GM23338 (cell line): ENCODE results near the gene HOXD8. TPM values are rescaled to one million over a fixed set of nuclear protein-coding genes. Genes with fewer than 3 reads are reported as not detected.

Experiments
- ATAC-seq: fragments of 200-7000 bp; cut with Tn5 transposase; 3 replicates; pipeline ENCODE4 v1.9.1; 2020
- DNase-seq: peaks from one replicate; pipeline ENCODE4 v3.0.0-alpha.2; 2015; ENCODE audit warnings: low spot score
- H2AFZ ChIP-seq: fragments of 200-600 bp; sonication (generic); 2 replicates; pipeline ENCODE4 v1.8.0; 2016; ENCODE audit warnings: antibody characterized with exemption, mild to moderate bottlenecking, moderate library complexity
- H3F3A ChIP-seq: fragments of 200-600 bp; sonication (generic); replicated peaks from 2 replicates; pipeline ENCODE4 v1.8.0; 2017; ENCODE audit warnings: antibody characterized with exemption, mixed run types, low read depth
- H3K27ac ChIP-seq: fragments of 200-600 bp; sonication (generic); 2 replicates; pipeline ENCODE4 v1.6.1; 2016; ENCODE audit warnings: low read depth
- H3K27me3 ChIP-seq: fragments of 200-600 bp; sonication (generic); 2 replicates; pipeline ENCODE4 v1.8.0; 2016; ENCODE audit warnings: mild to moderate bottlenecking, mixed run types, moderate library complexity; ENCODE audit not compliant: insufficient read depth
- H3K36me3 ChIP-seq: fragments of 200-600 bp; sonication (generic); 2 replicates; pipeline ENCODE4 v1.8.0; 2016; ENCODE audit warnings: mild to moderate bottlenecking; ENCODE audit not compliant: insufficient read depth
- H3K4me1 ChIP-seq: fragments of 200-600 bp; sonication (generic); 2 replicates; pipeline ENCODE4 v1.8.0; 2016; ENCODE audit warnings: mild to moderate bottlenecking, moderate library complexity; ENCODE audit not compliant: insufficient read depth
- H3K4me2 ChIP-seq: fragments of 200-600 bp; sonication (generic); 2 replicates; pipeline ENCODE4 v1.7.1; 2017; ENCODE audit warnings: mixed run types
- H3K4me3 ChIP-seq: fragments of 200-600 bp; sonication (generic); 2 replicates; pipeline ENCODE4 v1.6.1; 2016; ENCODE audit warnings: mixed run types
- H3K79me2 ChIP-seq: fragments of 200-600 bp; sonication (generic); replicated peaks from 2 replicates; pipeline ENCODE4 v1.8.0; 2017; ENCODE audit warnings: mild to moderate bottlenecking; ENCODE audit not compliant: insufficient read depth
- H3K9me2 ChIP-seq: fragments of 200-600 bp; sonication (generic); 2 replicates; pipeline ENCODE4 v1.8.0; 2017; ENCODE audit not compliant: insufficient read depth
- H4K20me1 ChIP-seq: fragments of 200-600 bp; sonication (generic); replicated peaks from 2 replicates; pipeline ENCODE4 v1.8.0; 2017; ENCODE audit warnings: mild to moderate bottlenecking; ENCODE audit not compliant: insufficient read depth
- H3K27ac Mint-ChIP-seq: 2 replicates; pipeline ENCODE4 v1.8.0; 2020; ENCODE audit warnings: inconsistent platforms, mild to moderate bottlenecking, moderate library complexity, mixed read lengths
- H3K27me3 Mint-ChIP-seq: 3 replicates; pipeline ENCODE4 v1.8.0; 2022; ENCODE audit warnings: low read depth, mild to moderate bottlenecking, moderate library complexity, mixed read lengths, inconsistent platforms; ENCODE audit not compliant: insufficient read depth, poor library complexity
- H3K36me3 Mint-ChIP-seq: 3 replicates; pipeline ENCODE4 v1.8.0; 2021; ENCODE audit warnings: low read depth, mild to moderate bottlenecking, inconsistent platforms, moderate library complexity, mixed read lengths
- H3K4me1 Mint-ChIP-seq: 3 replicates; pipeline ENCODE4 v1.8.0; 2020; ENCODE audit warnings: mild to moderate bottlenecking, inconsistent platforms, mixed read lengths
- H3K4me3 Mint-ChIP-seq: 3 replicates; pipeline ENCODE4 v1.8.0; 2021; ENCODE audit warnings: moderate library complexity, mild to moderate bottlenecking, inconsistent platforms, mixed read lengths
- H3K9me3 Mint-ChIP-seq: 3 replicates; pipeline ENCODE4 v1.8.0; 2020; ENCODE audit warnings: moderate library complexity, mild to moderate bottlenecking, inconsistent platforms, mixed read lengths
- EZH2 ChIP-seq: fragments of 200-600 bp; sonication (generic); IDR thresholded peaks from one replicate; pipeline ENCODE4 v1.8.0; 2017; ENCODE audit warnings: antibody characterized with exemption, mild to moderate bottlenecking, low read depth; ENCODE audit not compliant: unreplicated experiment
- EZH2phosphoT487 ChIP-seq: fragments of 200-600 bp; sonication (generic); IDR thresholded peaks from one replicate; pipeline ENCODE4 v1.8.1; 2018; ENCODE audit warnings: antibody characterized with exemption; ENCODE audit not compliant: unreplicated experiment
- STAT1 ChIP-seq: IDR thresholded peaks from one replicate; pipeline ENCODE4 v1.6.1; 2016; ENCODE audit warnings: antibody characterized with exemption; ENCODE audit not compliant: unreplicated experiment
- polyA plus RNA-seq: library from polyadenylated mRNA; unstranded; fragments of >200 nt; fragmentation: Nextera tagmentation; extraction: Ambion mirVana; gene quantifications from 2 replicates; pipeline ENCODE4 v1.2.1, GENCODE V29; 2016
- total RNA-seq: library from RNA; depleted of rRNA; stranded (reverse); fragments of >200 nt; shearing (Covaris generic); gene quantifications from 2 replicates; pipeline ENCODE4 v1.2.3, GENCODE V29; 2014
- TF ChIP-seq, protein P1 (sequence below): IDR thresholded peaks from one replicate; pipeline ENCODE4 v1.6.1; 2018; ENCODE audit warnings: antibody characterized with exemption; ENCODE audit not compliant: unreplicated experiment

Gene HOXD8
- total and polyA plus RNA-seq, 2 experiments from 2014 or later = not detected

DNA sequence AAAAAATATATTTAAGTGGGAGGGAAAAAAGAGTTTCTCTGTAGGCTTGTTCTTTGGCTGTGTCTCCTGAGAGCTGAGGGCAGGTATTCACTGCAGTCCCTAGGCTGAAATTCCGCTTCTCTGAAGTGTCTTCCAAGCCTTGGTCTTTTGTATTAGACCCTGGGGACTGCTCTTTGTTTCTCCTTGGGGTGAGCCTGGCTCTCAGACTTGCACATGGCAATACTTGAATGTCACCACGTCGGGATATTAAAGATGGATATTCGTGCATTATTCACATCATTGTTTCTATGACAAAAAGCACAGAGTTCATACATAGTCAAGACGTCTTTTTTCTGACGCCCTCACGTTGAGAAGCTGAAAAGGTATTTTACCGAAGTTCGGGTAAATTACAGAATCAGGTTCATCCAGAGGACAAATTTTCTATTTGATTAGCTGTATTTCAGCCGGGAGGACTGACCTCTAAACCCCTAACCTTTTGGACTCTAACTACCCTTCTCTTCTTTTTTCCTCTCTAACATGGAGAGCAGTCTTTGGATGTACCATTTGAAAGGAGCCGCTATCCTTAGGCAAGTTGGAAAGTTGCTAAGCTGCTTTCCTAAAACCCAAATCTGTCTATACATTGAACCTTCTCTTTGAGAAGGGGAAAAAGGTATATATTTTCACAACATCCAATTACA lies 25.2 kb downstream of the HOXD8 start:
- H3K27ac Mint-ChIP-seq = no peak overlapping the region
- peak overlapping the region; percentile 1; the same call in 1 of the 2 replicates for H3K4me3 ChIP-seq
- H3K4me2 ChIP-seq = peak overlapping the region; percentile 1; the same call in 1 of the 2 replicates

DNA sequence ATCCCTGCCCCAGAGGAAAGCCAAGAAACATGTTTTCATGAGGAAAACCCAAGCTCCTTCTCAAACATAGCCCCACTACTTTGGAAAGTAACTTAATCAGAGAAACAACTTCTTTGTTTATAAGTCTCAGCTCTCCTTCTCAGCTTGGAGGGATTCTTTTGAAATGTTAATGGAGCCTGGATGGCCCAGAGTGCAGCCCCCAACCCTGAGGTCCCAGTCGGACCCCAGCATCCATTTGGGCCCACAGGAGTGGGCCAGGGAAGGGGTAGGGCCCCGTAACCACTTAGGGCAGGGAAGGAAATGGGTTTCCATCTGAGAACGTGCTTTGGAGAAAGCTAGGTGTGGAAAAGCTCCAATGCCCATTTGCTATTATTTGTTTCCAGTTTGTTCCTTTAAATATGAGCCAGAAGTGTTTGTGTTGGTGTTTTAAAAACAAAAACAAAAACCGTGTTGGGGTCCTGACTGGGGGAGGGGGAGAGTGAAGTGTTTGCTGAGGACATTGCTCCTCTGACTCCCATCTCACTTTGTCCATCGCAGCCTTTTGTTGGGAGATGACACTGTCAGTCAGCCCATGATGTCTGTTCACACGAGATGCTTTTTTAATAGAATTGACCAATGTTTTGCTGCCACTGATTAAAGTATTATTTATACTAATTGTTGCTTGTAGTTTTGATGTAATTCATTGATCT lies 26.0 kb downstream of the HOXD8 start:
- Histone ChIP-seq H2AFZ (no peak overlapping the region), H3K4me3 (peak overlapping the region; percentile 1; the same call in 1 of the 2 replicates), H3K79me2 (no peaks in the 10 kb centered on the region), H3K36me3 (no peaks in the 10 kb centered on the region), H3F3A (peaks cover 25% of the 10 kb centered on the region), H3K27ac (no peak overlapping the region), H3K27me3 (peaks cover 100% of the 10 kb centered on the region), H3K4me1 (peaks cover 41% of the 10 kb centered on the region), H3K9me2 (no peaks in the 10 kb centered on the region), H3K4me2 (peak overlapping the region; percentile 1; the same call in 1 of the 2 replicates), H4K20me1 (peaks cover 40% of the 10 kb centered on the region)
- TF ChIP-seq EZH2 = peak; percentile 61
- TF ChIP-seq EZH2phosphoT487 = no peak
- TF ChIP-seq, protein P1, sequence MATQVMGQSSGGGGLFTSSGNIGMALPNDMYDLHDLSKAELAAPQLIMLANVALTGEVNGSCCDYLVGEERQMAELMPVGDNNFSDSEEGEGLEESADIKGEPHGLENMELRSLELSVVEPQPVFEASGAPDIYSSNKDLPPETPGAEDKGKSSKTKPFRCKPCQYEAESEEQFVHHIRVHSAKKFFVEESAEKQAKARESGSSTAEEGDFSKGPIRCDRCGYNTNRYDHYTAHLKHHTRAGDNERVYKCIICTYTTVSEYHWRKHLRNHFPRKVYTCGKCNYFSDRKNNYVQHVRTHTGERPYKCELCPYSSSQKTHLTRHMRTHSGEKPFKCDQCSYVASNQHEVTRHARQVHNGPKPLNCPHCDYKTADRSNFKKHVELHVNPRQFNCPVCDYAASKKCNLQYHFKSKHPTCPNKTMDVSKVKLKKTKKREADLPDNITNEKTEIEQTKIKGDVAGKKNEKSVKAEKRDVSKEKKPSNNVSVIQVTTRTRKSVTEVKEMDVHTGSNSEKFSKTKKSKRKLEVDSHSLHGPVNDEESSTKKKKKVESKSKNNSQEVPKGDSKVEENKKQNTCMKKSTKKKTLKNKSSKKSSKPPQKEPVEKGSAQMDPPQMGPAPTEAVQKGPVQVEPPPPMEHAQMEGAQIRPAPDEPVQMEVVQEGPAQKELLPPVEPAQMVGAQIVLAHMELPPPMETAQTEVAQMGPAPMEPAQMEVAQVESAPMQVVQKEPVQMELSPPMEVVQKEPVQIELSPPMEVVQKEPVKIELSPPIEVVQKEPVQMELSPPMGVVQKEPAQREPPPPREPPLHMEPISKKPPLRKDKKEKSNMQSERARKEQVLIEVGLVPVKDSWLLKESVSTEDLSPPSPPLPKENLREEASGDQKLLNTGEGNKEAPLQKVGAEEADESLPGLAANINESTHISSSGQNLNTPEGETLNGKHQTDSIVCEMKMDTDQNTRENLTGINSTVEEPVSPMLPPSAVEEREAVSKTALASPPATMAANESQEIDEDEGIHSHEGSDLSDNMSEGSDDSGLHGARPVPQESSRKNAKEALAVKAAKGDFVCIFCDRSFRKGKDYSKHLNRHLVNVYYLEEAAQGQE = no peak
- H3K4me1 Mint-ChIP-seq = peaks cover 34% of the 10 kb centered on the region
- no peak overlapping the region for H3K27ac Mint-ChIP-seq
- peak; percentile 52 for DNase-seq
- no peaks in the 10 kb centered on the region for H3K36me3 Mint-ChIP-seq
- peaks cover 98% of the 10 kb centered on the region for H3K27me3 Mint-ChIP-seq
- no peak overlapping the region for H3K4me3 Mint-ChIP-seq
- ATAC-seq = no peak
- peaks cover 3% of the 10 kb centered on the region; the same call in 2 of the 3 replicates for H3K9me3 Mint-ChIP-seq

More for the DNA sequence above, 25.2 kb downstream of the HOXD8 start:
- H3K27me3 Mint-ChIP-seq = peaks cover 98% of the 10 kb centered on the region
- H3K9me3 Mint-ChIP-seq = peaks cover 3% of the 10 kb centered on the region; the same call in 2 of the 3 replicates
- no peak overlapping the region for H3K4me3 Mint-ChIP-seq
- H3K79me2 ChIP-seq = no peaks in the 10 kb centered on the region
- peak; percentile 41 for DNase-seq
- peaks cover 31% of the 10 kb centered on the region for H3K4me1 Mint-ChIP-seq
- H3K27ac ChIP-seq = no peak overlapping the region
- peaks cover 47% of the 10 kb centered on the region for H4K20me1 ChIP-seq
- no peaks in the 10 kb centered on the region for H3K9me2 ChIP-seq
- H3F3A ChIP-seq = peaks cover 30% of the 10 kb centered on the region
- no peaks in the 10 kb centered on the region for H3K36me3 ChIP-seq
- H3K36me3 Mint-ChIP-seq = no peaks in the 10 kb centered on the region
- TF ChIP-seq STAT1 = no peak
- TF ChIP-seq EZH2 = peak; percentile 69
- H3K27me3 ChIP-seq = peaks cover 100% of the 10 kb centered on the region
- no peak for ATAC-seq
- no peak overlapping the region for H2AFZ ChIP-seq
- H3K4me1 ChIP-seq = peaks cover 41% of the 10 kb centered on the region
